ENCODE measurements around the gene CSAD.
A peak's percentile ranks its signal among the peaks of the same experiment; 100 is the strongest.
"Not testable (repeated sequence)": the region's sequence is repeated elsewhere in the genome, so short reads cannot be mapped to it uniquely, and the experiment has no call there.

Gene CSAD

GRCh38 chr12:53204351-53204750 is 23.6 kb upstream of the CSAD start:
- TF ChIP-seq CTCF (IDR thresholded peaks at IDR 0.05; ENCODE audit: low read depth, low read length, missing control alignments) = no peak
- peak overlapping the region; percentile 75 for H3K4me3 ChIP-seq (ENCODE audit: low read depth, low read length)
- no peak for DNase-seq (ENCODE audit: low read depth)

DNA sequence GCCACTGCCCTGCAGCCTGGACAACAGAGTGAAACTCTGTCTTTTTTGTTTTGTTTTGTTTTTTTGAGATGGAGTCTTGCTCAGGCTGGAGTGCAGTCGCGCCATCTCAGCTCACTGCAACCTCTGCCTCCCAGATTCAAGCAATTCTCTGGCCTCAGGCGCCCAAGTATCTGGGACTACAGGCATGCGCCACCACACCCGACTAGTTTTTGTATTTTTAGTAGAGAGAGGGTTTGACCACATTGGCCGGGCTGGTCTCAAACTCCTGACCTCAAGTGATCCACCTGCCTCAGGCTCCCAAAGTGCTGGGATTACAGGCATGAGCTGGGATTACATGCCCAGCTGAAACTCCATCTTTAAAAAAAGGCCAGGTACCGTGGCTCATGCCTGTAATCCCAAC is 21.6 kb upstream of the CSAD start:
- peak overlapping the region; percentile 34 for H3K4me3 ChIP-seq (ENCODE audit: low read depth, low read length)
- DNase-seq (ENCODE audit: low read depth) = not testable (repeated sequence)

- no peak for TF ChIP-seq CTCF (IDR thresholded peaks at IDR 0.05; ENCODE audit: low read depth, low read length, missing control alignments)
- DNase-seq (ENCODE audit: low read depth) = no peak
- H3K4me3 ChIP-seq (ENCODE audit: low read depth, low read length) = peak overlapping the region; percentile 28
These were observed 20.9 kb upstream of the CSAD start for GRCh38 chr12:53201639-53202038.

DNA sequence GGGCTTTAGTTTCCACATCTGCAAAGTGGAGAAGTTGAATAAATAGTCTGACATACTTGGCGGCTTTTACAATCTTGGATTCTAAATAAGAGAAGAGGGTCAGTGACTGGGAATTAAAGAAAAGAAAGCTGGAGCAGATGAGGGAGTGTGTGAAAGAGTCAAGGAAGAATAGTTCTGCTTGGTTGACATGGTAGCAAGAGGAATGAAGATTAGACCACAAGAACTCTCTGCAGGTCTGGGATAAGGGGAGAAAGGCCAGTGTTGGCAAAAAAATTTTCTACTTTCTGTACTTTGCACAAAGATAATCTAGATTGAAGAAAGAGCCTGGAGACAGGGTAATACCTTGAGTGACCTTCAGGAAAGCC is 20.4 kb upstream of the CSAD start:
- H3K4me3 ChIP-seq (ENCODE audit: low read depth, low read length) = peak overlapping the region; percentile 28; the same call in 1 of the 2 replicates
- TF ChIP-seq CTCF (IDR thresholded peaks at IDR 0.05; ENCODE audit: low read depth, low read length, missing control alignments) = no peak
- no peak for DNase-seq (ENCODE audit: low read depth)

- DNase-seq (ENCODE audit: low read depth) = peak; percentile 83
- TF ChIP-seq CTCF (IDR thresholded peaks at IDR 0.05; ENCODE audit: low read depth, low read length, missing control alignments) = no peak
- H3K4me3 ChIP-seq (ENCODE audit: low read depth, low read length) = peak overlapping the region; percentile 5; the same call in 1 of the 2 replicates
These were observed 19.9 kb upstream of the CSAD start for GRCh38 chr12:53200458-53201176.

- no peak for TF ChIP-seq CTCF (IDR thresholded peaks at IDR 0.05; ENCODE audit: low read depth, low read length, missing control alignments)
- H3K4me3 ChIP-seq (ENCODE audit: low read depth, low read length) = peak overlapping the region; percentile 5
- no peak for DNase-seq (ENCODE audit: low read depth)
These were observed 19.4 kb upstream of the CSAD start for GRCh38 chr12:53200107-53200457.

- TF ChIP-seq CTCF (IDR thresholded peaks at IDR 0.05; ENCODE audit: low read depth, low read length, missing control alignments) = no peak
- H3K4me3 ChIP-seq (ENCODE audit: low read depth, low read length) = no peak overlapping the region; the same call in 1 of the 2 replicates
- DNase-seq (ENCODE audit: low read depth) = no peak
These were observed 19.0 kb upstream of the CSAD start for GRCh38 chr12:53199700-53200099.

Measured in GM12864 (cell line).